B cell (primary cell): ENCODE measurements around the gene ARHGEF6. TPM values are rescaled to one million over a fixed set of nuclear protein-coding genes. Genes with fewer than 3 reads are reported as not detected.

Experiments
- ATAC-seq: fragments of 200-7000 bp; cut with Tn5 transposase; one replicate; pipeline ENCODE4 v1.10.0; 2021; ENCODE audit warnings: low read depth, mild to moderate bottlenecking, moderate number of reproducible peaks, moderate library complexity
- CTCF ChIA-PET: fragments of 350-600 bp; sonication (Branson Sonifier 250); formaldehyde crosslinking; loops from one replicate; lab custom pipeline; 2021; ENCODE audit warnings: antibody characterized with exemption, inconsistent platforms; lab: Charles Lee
- POLR2A ChIA-PET: fragments of 350-600 bp; sonication (Branson Sonifier 250); formaldehyde crosslinking; loops from one replicate; lab custom pipeline; 2021; ENCODE audit warnings: antibody characterized with exemption; lab: Charles Lee
- DNase-seq: peaks from one replicate; pipeline ENCODE4 v3.0.0; 2013
- H2AFZ ChIP-seq: 2 replicates; pipeline ENCODE4 v1.6.1; 2012; ENCODE audit warnings: mild to moderate bottlenecking, low read depth, low read length; ENCODE audit not compliant: insufficient read depth, poor library complexity, severe bottlenecking
- H3K27ac ChIP-seq, 2 donors: 1 replicate in 1 of 2; 2 replicates in 1 of 2; pipeline ENCODE4 v1.5.1; 2012 to 2013; ENCODE audit warnings: low read length in 2 of 2, mild to moderate bottlenecking in 2 of 2, moderate library complexity in 1 of 2
- H3K27me3 ChIP-seq, 4 experiments: fragments of 200-600 bp in 1 of 4; sonication (generic) in 1 of 4; replicated peaks in 1 of 4; 1 replicate in 2 of 4; 2 replicates in 2 of 4; pipeline versions ENCODE4 v1.6.1 to v1.7.0; 2013 to 2016; ENCODE audit warnings: low read length in 3 of 4, mild to moderate bottlenecking in 2 of 4, mixed read lengths in 1 of 4, moderate library complexity in 1 of 4; ENCODE audit not compliant: insufficient read depth in 4 of 4, control insufficient read depth in 3 of 4; ENCODE audit errors: control extremely low read depth in 1 of 4
- H3K36me3 ChIP-seq, 2 experiments: replicated peaks in 1 of 2; 1 replicate in 1 of 2; 2 replicates in 1 of 2; pipeline versions ENCODE4 v1.6.1 to v1.7.1; 2013; ENCODE audit warnings: low read length in 1 of 2; ENCODE audit not compliant: insufficient read depth in 2 of 2, control insufficient read depth in 1 of 2; ENCODE audit errors: control extremely low read depth in 1 of 2, extremely low read depth in 1 of 2
- H3K4me1 ChIP-seq, 2 donors: fragments of 200-600 bp in 1 of 2; sonication (generic) in 1 of 2; 1 replicate in 1 of 2; 2 replicates in 1 of 2; pipeline versions ENCODE4 v1.5.1 to v1.6.1; 2013 to 2017; ENCODE audit warnings: low read length in 2 of 2; ENCODE audit not compliant: control insufficient read depth in 2 of 2, insufficient read depth in 2 of 2
- H3K4me2 ChIP-seq: replicated peaks from 2 replicates; pipeline ENCODE3; 2012; ENCODE audit warnings: mild to moderate bottlenecking, low read depth, low read length; ENCODE audit not compliant: poor library complexity, severe bottlenecking
- H3K4me3 ChIP-seq, 5 experiments: fragments of 200-600 bp in 1 of 5; sonication (generic) in 1 of 5; 1 replicate in 3 of 5; 2 replicates in 2 of 5; pipeline versions ENCODE4 v1.5.1 to v1.7.0; 2011 to 2016; ENCODE audit warnings: low read length in 4 of 5, mild to moderate bottlenecking in 4 of 5, low read depth in 2 of 5, control low read depth in 1 of 5, moderate library complexity in 1 of 5; ENCODE audit not compliant: insufficient read depth in 1 of 5; ENCODE audit errors: control extremely low read depth in 1 of 5, extremely low read depth in 1 of 5
- H3K79me2 ChIP-seq: fragments of 200-600 bp; sonication (generic); one replicate; pipeline ENCODE4 v1.6.0; 2016; ENCODE audit warnings: low read length; ENCODE audit not compliant: control insufficient read depth, insufficient read depth
- H3K9ac ChIP-seq: fragments of 200-600 bp; sonication (generic); 2 replicates; pipeline ENCODE4 v1.6.1; 2017; ENCODE audit warnings: mild to moderate bottlenecking, low read length, moderate library complexity
- H3K9me3 ChIP-seq, 3 donors: one replicate each; pipeline versions ENCODE4 v1.6.1 to v1.7.1; 2013; ENCODE audit warnings: low read length in 2 of 3; ENCODE audit not compliant: control insufficient read depth in 2 of 3, insufficient read depth in 1 of 3; ENCODE audit errors: control extremely low read depth in 1 of 3
- H4K20me1 ChIP-seq: 2 replicates; pipeline ENCODE4 v1.6.0; 2012; ENCODE audit warnings: mild to moderate bottlenecking, low read length; ENCODE audit not compliant: insufficient read depth, control insufficient read depth, poor library complexity, severe bottlenecking
- H3K27ac Mint-ChIP-seq: one replicate; pipeline ENCODE4 v1.8.0; 2021; ENCODE audit warnings: mixed read lengths
- H3K27me3 Mint-ChIP-seq: one replicate; pipeline ENCODE4 v1.8.0; 2021; ENCODE audit warnings: mixed read lengths
- H3K4me1 Mint-ChIP-seq: one replicate; pipeline ENCODE4 v1.8.0; 2021; ENCODE audit warnings: mixed read lengths
- H3K4me3 Mint-ChIP-seq: one replicate; pipeline ENCODE4 v1.8.0; 2021; ENCODE audit warnings: mixed read lengths
- H3K9me3 Mint-ChIP-seq: one replicate; pipeline ENCODE4 v1.8.0; 2022; ENCODE audit warnings: mixed read lengths; ENCODE audit not compliant: insufficient read depth
- EZH2 ChIP-seq: IDR thresholded peaks from 2 replicates; pipeline ENCODE4 v1.6.1; 2012; ENCODE audit warnings: borderline replicate concordance, low read depth, mild to moderate bottlenecking, moderate library complexity, low read length; ENCODE audit not compliant: insufficient read depth, poor library complexity, severe bottlenecking
- WGBS: methylation state at CpG from one replicate; pipeline ENCODE4 v1.1.5; 2013; ENCODE audit warnings: missing lambda C conversion rate; ENCODE audit not compliant: insufficient coverage; 5-methylcytosine and 5-hydroxymethylcytosine counted together
- intact Hi-C: fragments of 100-400 bp; cut with micrococcal nuclease; formaldehyde crosslinking; loops from one replicate; pipeline ENCODE4 v1.10.0; 2022
- polyA plus RNA-seq: library from polyadenylated mRNA; depleted of rRNA; stranded (reverse); fragments of >200 nt; gene quantifications from 2 replicates; pipeline ENCODE4 v1.2.3, GENCODE V29; 2012
- total RNA-seq, 2 donors: library from RNA; stranded (reverse); fragments of 120-200 nt in 1 of 2; gene quantifications; 1 replicate in 1 of 2; 2 replicates in 1 of 2; pipeline versions ENCODE4 v1.2.3 to v1.2.4, GENCODE V29; 2013 to 2022
- TF ChIP-seq, protein P1 (sequence below): fragments of 200-600 bp; IDR thresholded peaks from one replicate; pipeline ENCODE4 v1.8.0; 2022; ENCODE audit warnings: antibody characterized with exemption, mild to moderate bottlenecking

ARHGEF6 gene
- total and polyA plus RNA-seq, 2 donors (not counting 1 experiment from before 2014, with no cell fraction given): 29.6 to 43.4 TPM

GRCh38 chrX:136819031-136819703 lies 38.4 kb upstream of the ARHGEF6 start:
- Histone ChIP-seq H3K4me2 (no peak overlapping the region), H3K4me3 (no peak overlapping the region), H3K4me1 (no peaks in the 10 kb centered on the region), H3K9me3 (no peaks in the 10 kb centered on the region), H2AFZ (no peak overlapping the region), H3K36me3 (no peaks in the 10 kb centered on the region), H3K27ac (no peak overlapping the region), H3K79me2 (no peaks in the 10 kb centered on the region), H3K9ac (no peak overlapping the region), H4K20me1 (no peaks in the 10 kb centered on the region), H3K27me3 (no peaks in the 10 kb centered on the region)
- no CpG with 5 or more reads among the region's 5 CpGs for WGBS
- no peak for TF ChIP-seq EZH2
- TF ChIP-seq, protein P1, sequence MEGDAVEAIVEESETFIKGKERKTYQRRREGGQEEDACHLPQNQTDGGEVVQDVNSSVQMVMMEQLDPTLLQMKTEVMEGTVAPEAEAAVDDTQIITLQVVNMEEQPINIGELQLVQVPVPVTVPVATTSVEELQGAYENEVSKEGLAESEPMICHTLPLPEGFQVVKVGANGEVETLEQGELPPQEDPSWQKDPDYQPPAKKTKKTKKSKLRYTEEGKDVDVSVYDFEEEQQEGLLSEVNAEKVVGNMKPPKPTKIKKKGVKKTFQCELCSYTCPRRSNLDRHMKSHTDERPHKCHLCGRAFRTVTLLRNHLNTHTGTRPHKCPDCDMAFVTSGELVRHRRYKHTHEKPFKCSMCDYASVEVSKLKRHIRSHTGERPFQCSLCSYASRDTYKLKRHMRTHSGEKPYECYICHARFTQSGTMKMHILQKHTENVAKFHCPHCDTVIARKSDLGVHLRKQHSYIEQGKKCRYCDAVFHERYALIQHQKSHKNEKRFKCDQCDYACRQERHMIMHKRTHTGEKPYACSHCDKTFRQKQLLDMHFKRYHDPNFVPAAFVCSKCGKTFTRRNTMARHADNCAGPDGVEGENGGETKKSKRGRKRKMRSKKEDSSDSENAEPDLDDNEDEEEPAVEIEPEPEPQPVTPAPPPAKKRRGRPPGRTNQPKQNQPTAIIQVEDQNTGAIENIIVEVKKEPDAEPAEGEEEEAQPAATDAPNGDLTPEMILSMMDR: no peak
- Mint-ChIP-seq H3K27me3 (no peaks in the 10 kb centered on the region), H3K4me3 (no peak overlapping the region), H3K4me1 (no peaks in the 10 kb centered on the region), H3K9me3 (no peaks in the 10 kb centered on the region), H3K27ac (no peak overlapping the region)
- DNase-seq (no peak), ATAC-seq (no peak)
- ChIA-PET CTCF (no interaction called here), POLR2A (no interaction called here)
- intact Hi-C loops: no loop called here

- Mint-ChIP-seq H3K9me3 (no peaks in the 10 kb centered on the region), H3K27me3 (no peaks in the 10 kb centered on the region), H3K27ac (no peak overlapping the region), H3K4me3 (no peak overlapping the region), H3K4me1 (no peaks in the 10 kb centered on the region)
- Histone ChIP-seq H3K9ac (no peak overlapping the region), H3K9me3 (no peaks in the 10 kb centered on the region), H3K4me2 (no peak overlapping the region), H3K36me3 (no peaks in the 10 kb centered on the region), H2AFZ (no peak overlapping the region), H3K79me2 (no peaks in the 10 kb centered on the region), H3K4me3 (no peak overlapping the region), H3K27me3 (no peaks in the 10 kb centered on the region), H3K27ac (no peak overlapping the region), H3K4me1 (no peaks in the 10 kb centered on the region), H4K20me1 (no peaks in the 10 kb centered on the region)
- ATAC-seq (no peak), DNase-seq (no peak)
- POLR2A ChIA-PET: no interaction called here
- intact Hi-C loops: no loop called here
- WGBS: no CpG with 5 or more reads among the region's 3 CpGs
- no peak for TF ChIP-seq EZH2
- TF ChIP-seq, protein P1: no peak
- CTCF ChIA-PET: no interaction called here
These were observed 36.2 kb upstream of the ARHGEF6 start for GRCh38 chrX:136816975-136817374.
